ENCODE measurements around the gene DRG2.

Gene DRG2

GRCh38 chr17:18142417-18142816, 54.7 kb downstream of the DRG2 start:
- no peak for DNase-seq (ENCODE audit: low read depth, low spot score)

DNA sequence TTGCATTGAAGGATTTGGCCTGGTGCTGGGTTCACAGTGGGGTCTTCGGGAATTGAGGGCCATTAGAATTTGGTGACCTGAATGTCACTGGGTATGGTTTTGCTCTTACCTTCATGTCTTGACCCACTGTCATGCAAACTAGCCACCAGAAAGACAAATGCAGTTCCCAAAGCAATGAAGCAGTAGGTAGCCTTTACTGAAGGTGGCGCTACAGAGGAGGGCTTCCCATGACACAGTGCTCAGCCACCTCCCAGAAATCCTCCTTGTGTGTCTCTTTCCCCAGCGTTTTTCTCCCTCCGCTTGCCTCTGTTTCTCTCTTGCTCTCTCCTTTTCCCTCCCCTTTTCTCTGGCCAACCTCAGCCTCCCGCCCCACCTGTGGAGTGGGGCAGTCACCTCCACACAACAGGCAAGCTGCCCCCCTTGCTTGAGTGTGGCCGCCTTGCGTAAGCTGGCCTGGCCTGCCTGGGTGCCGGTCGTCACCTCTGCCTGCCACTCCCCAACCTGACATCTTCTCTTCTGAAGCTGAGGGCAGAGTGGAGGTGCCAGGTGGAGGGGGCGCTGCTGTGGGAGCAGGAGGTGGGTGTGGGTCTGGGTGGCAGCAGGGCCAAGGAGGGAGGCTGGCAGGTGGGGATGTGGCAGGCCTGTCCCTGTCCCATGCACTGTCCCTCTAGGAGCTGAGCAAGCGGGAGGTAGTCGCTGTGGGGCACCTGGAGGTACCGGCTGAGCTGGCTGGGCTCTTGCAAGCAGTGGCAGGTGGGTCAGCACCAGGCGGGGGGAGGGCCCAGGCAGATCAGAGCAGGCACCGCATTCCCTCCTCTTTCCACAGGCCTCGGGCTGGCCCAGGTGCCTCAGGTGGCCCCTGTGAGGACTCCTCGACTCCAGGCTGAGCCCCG, 55.5 kb downstream of the DRG2 start:
- peak; percentile 78 for DNase-seq (ENCODE audit: low read depth, low spot score)

GRCh38 chr17:18144261-18144660, 56.5 kb downstream of the DRG2 start:
- DNase-seq (ENCODE audit: low read depth, low spot score) = no peak

GRCh38 chr17:18144855-18145254, 57.1 kb downstream of the DRG2 start:
- DNase-seq (ENCODE audit: low read depth, low spot score) = no peak

GRCh38 chr17:18145811-18146210, 58.1 kb downstream of the DRG2 start:
- no peak for DNase-seq (ENCODE audit: low read depth, low spot score)

GRCh38 chr17:18146259-18146658, 58.5 kb downstream of the DRG2 start:
- no peak for DNase-seq (ENCODE audit: low read depth, low spot score)

- DNase-seq (ENCODE audit: low read depth, low spot score) = no peak
Measured at GRCh38 chr17:18146980-18147379, 59.2 kb downstream of the DRG2 start.

DNA sequence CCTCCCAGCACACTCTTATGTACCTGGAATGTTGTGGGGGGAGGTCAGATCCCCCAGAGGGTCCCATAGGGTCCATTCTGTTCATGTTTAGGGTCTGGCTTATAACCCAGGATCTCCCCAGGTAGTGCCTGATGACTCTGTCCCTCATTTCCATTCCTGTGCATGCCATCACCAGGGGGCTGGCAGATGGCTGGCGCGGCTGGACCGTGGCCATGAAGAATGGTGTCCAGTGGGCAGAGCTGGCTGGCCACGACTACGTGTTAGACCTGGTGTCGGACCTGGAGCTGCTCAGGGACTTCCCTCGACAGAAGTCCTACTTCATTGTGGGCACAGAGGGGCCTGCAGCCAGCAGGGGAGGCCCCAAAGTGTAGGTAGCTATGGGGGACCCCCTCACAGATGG, 60.8 kb downstream of the DRG2 start:
- DNase-seq (ENCODE audit: low read depth, low spot score) = no peak

DNA sequence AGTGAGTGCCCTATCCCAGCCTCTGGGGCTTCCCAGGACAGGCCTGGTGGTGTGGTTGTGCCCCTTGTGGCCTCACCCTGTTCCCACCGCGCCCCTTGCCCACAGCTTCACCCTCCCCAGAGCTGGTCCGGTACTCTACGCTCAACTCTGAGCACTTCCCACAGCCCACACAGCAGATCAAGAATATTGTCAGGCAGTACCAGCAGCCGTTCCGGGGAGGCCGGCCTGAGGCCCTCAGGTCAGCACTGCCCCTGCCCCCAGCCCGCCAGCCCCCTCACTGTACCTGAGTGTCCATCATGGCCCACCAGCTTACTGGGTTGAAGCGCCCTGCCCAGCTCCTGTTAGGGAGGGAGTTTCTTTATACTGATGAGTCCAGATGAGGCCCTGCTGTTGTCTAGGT, 63.5 kb downstream of the DRG2 start:
- no peak for DNase-seq (ENCODE audit: low read depth, low spot score)

DNA sequence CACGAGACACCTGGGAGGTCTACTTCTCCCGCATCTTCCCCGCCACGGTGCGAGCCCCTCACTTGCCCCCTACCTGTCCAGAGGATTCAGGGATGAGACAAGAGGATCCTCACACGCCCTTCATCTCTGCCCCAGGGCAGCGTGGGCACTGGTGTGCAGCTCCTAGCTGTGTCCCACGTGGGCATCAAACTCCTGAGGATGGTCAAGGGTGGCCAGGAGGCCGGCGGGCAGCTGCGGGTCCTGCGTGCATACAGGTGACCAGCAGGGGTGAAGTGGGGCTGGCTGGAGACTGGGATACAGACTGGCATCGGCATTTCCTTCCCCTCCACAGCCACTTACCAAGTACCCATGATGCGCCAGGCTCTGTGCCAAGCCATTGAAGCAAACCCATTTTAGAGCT, 67.4 kb downstream of the DRG2 start:
- DNase-seq (ENCODE audit: low read depth, low spot score) = no peak

GRCh38 chr17:18156171-18156975, 68.6 kb downstream of the DRG2 start:
- no peak for DNase-seq (ENCODE audit: low read depth, low spot score)

- no peak for DNase-seq (ENCODE audit: low read depth, low spot score)
Measured at GRCh38 chr17:18156976-18157280, 69.2 kb downstream of the DRG2 start.

Data from ELF-1 (cell line).